ENCODE results near the gene PRELID1.
"Not testable (repeated sequence)": the region's sequence is repeated elsewhere in the genome, so short reads cannot be mapped to it uniquely, and the experiment has no call there.

Gene PRELID1

GRCh38 chr5:177303121-177303924, at the start of gene PRELID1, which contains the start of gene RAB24:
TSS of gene PRELID1 (plus strand) at chr5:177303799. CDS start at chr5:177303986, 187 bp downstream.
TSS of gene RAB24 (minus strand) at chr5:177303719. CDS start at chr5:177303288, 431 bp downstream.
- DNase-seq (ENCODE audit: low read depth in 2 of 2), result peak; percentile 61 to 88

GRCh38 chr5:177256296-177256695, 47.3 kb upstream of the PRELID1 start:
- DNase-seq (ENCODE audit: low read depth in 2 of 2), result no peak

GRCh38 chr5:177258711-177259110, 44.9 kb upstream of the PRELID1 start:
- not testable (repeated sequence) for DNase-seq (ENCODE audit: low read depth in 2 of 2)

- DNase-seq (ENCODE audit: low read depth in 2 of 2), result no peak
These were observed 42.6 kb upstream of the PRELID1 start for GRCh38 chr5:177260961-177261360.

- DNase-seq (ENCODE audit: low read depth in 2 of 2), result no peak
These were observed 42.1 kb upstream of the PRELID1 start for GRCh38 chr5:177261510-177261909.

- DNase-seq (ENCODE audit: low read depth in 2 of 2), result no peak
These were observed 39.4 kb upstream of the PRELID1 start for GRCh38 chr5:177264178-177264577.

- DNase-seq (ENCODE audit: low read depth in 2 of 2), result no peak
These were observed 38.2 kb upstream of the PRELID1 start for GRCh38 chr5:177265395-177265794.

- DNase-seq (ENCODE audit: low read depth in 2 of 2), result no peak
These were observed 34.2 kb upstream of the PRELID1 start for GRCh38 chr5:177269232-177269895.

GRCh38 chr5:177269976-177270375, 33.6 kb upstream of the PRELID1 start:
- DNase-seq (ENCODE audit: low read depth in 2 of 2), result no peak

GRCh38 chr5:177270653-177271052, 32.9 kb upstream of the PRELID1 start:
- no peak for DNase-seq (ENCODE audit: low read depth in 2 of 2)

GRCh38 chr5:177271113-177271512, 32.5 kb upstream of the PRELID1 start:
- no peak for DNase-seq (ENCODE audit: low read depth in 2 of 2)

GRCh38 chr5:177275883-177276282, 27.7 kb upstream of the PRELID1 start:
- no peak for DNase-seq (ENCODE audit: low read depth in 2 of 2)

- no peak for DNase-seq (ENCODE audit: low read depth in 2 of 2)
These were observed 26.7 kb upstream of the PRELID1 start for GRCh38 chr5:177276886-177277285.

- DNase-seq (ENCODE audit: low read depth in 2 of 2), result no peak
These were observed 15.4 kb upstream of the PRELID1 start for GRCh38 chr5:177288191-177288590.

- no peak for DNase-seq (ENCODE audit: low read depth in 2 of 2)
These were observed 12.6 kb upstream of the PRELID1 start for GRCh38 chr5:177290816-177291596.

GRCh38 chr5:177291735-177292134, 11.9 kb upstream of the PRELID1 start:
- DNase-seq (ENCODE audit: low read depth in 2 of 2), result no peak

- no peak for DNase-seq (ENCODE audit: low read depth in 2 of 2)
These were observed 9.6 kb upstream of the PRELID1 start for GRCh38 chr5:177293819-177294581.

- DNase-seq (ENCODE audit: low read depth in 2 of 2), result no peak
These were observed 9.0 kb upstream of the PRELID1 start for GRCh38 chr5:177294632-177295031.

GRCh38 chr5:177295924-177296323, 7.7 kb upstream of the PRELID1 start:
- DNase-seq (ENCODE audit: low read depth in 2 of 2), result no peak

- DNase-seq (ENCODE audit: low read depth in 2 of 2), result no peak
These were observed 7.0 kb upstream of the PRELID1 start for GRCh38 chr5:177296581-177296980.

GRCh38 chr5:177297922-177298321, 5.7 kb upstream of the PRELID1 start:
- no peak for DNase-seq (ENCODE audit: low read depth in 2 of 2)

- DNase-seq (ENCODE audit: low read depth in 2 of 2), result no peak
These were observed 3.9 kb upstream of the PRELID1 start for GRCh38 chr5:177299697-177300096.
